Measurements from ENCODE around the gene CENPA.

GRCh38 chr2:26759845-26760244, 26.0 kb upstream of the CENPA start:
- TF ChIP-seq CTCF (IDR thresholded peaks at IDR 0.05) (no peak), POLR2A (IDR thresholded peaks at IDR 0.05) (no peak)
